Progenitor cell of endocrine pancreas (in vitro differentiated cells): ENCODE data around the gene PLCB4. TPM values are rescaled to one million over a fixed set of nuclear protein-coding genes. Genes with fewer than 3 reads are reported as not detected.

Experiments
- DNase-seq: peaks from one replicate; pipeline ENCODE4 v3.0.0; 2021; ENCODE audit warnings: low spot score; ENCODE audit not compliant: unreplicated experiment
- H3K27ac Mint-ChIP-seq: 2 replicates; pipeline ENCODE4 v1.8.0; 2021; ENCODE audit warnings: mild to moderate bottlenecking, moderate library complexity, mixed read lengths
- H3K27me3 Mint-ChIP-seq: 2 replicates; pipeline ENCODE4 v1.8.0; 2021; ENCODE audit warnings: mixed read lengths
- H3K36me3 Mint-ChIP-seq: 2 replicates; pipeline ENCODE4 v1.8.0; 2022; ENCODE audit warnings: mixed read lengths; ENCODE audit not compliant: insufficient read depth
- H3K4me1 Mint-ChIP-seq: 2 replicates; pipeline ENCODE4 v1.8.0; 2021; ENCODE audit warnings: low read depth, mixed read lengths
- H3K4me3 Mint-ChIP-seq: 2 replicates; pipeline ENCODE4 v1.8.0; 2021; ENCODE audit warnings: low read depth, mild to moderate bottlenecking, moderate library complexity, mixed read lengths
- H3K9me3 Mint-ChIP-seq: 2 replicates; pipeline ENCODE4 v1.8.0; 2021; ENCODE audit warnings: low read depth, mixed read lengths
- CTCF ChIP-seq: fragments of 200-600 bp; sonication (generic); IDR thresholded peaks from one replicate; pipeline ENCODE4 v1.5.0; 2021; ENCODE audit warnings: antibody characterized with exemption, mild to moderate bottlenecking; ENCODE audit not compliant: unreplicated experiment
- total RNA-seq: library from RNA; stranded (reverse); gene quantifications from 2 replicates; pipeline ENCODE4 v1.2.1, GENCODE V29; 2021

PLCB4 gene
- total RNA-seq, 1 donor from 2014 or later: 17.2 TPM

DNA sequence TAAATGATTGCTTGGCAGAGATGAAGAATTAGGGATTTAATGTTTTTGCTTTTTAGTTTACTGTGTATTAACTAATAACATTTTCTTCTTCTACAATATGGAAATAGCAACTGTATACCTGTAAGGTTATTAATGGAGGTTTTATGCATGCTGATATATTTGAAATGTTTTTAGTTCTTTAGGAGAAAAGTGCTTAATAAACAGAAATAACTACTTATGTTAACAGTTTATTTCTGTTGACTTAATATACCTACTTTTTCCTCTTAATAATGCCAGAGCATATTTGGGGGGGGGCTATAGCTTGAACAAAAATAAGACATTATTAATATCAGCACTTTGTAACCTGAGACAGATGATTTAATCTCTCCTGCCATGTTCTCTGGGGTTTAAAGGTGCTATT, 33.6 kb downstream of the PLCB4 start:
- no peak for DNase-seq
- no peak for TF ChIP-seq CTCF
- Mint-ChIP-seq H3K27ac (no peak overlapping the region), H3K4me3 (no peak overlapping the region), H3K27me3 (no peaks in the 10 kb centered on the region), H3K4me1 (no peaks in the 10 kb centered on the region), H3K36me3 (no peaks in the 10 kb centered on the region), H3K9me3 (no peaks in the 10 kb centered on the region)

DNA sequence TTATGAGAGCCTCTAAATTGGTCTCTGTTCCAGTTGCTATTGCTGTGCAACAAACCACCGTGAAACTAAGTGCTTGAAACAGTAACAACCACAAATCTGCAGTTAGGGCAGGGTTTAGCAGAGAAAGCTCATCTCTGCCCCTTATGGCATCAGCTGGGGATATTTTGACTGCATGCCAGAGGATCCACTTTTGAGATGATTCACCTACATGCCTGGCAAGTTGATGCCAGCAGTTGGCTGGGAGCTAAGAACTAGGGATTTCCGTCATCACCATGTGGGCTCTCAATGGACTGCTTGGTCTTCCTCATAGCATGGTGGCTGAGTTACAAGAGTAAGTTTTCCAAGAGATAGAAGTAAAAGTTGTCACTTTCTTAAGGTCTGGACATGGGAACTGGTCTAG, 35.1 kb downstream of the PLCB4 start:
- no peak overlapping the region for H3K27ac Mint-ChIP-seq
- H3K4me1 Mint-ChIP-seq: no peaks in the 10 kb centered on the region
- no peaks in the 10 kb centered on the region for H3K36me3 Mint-ChIP-seq
- no peak for TF ChIP-seq CTCF
- no peaks in the 10 kb centered on the region for H3K9me3 Mint-ChIP-seq
- no peaks in the 10 kb centered on the region for H3K27me3 Mint-ChIP-seq
- DNase-seq: no peak
- no peak overlapping the region for H3K4me3 Mint-ChIP-seq

DNA sequence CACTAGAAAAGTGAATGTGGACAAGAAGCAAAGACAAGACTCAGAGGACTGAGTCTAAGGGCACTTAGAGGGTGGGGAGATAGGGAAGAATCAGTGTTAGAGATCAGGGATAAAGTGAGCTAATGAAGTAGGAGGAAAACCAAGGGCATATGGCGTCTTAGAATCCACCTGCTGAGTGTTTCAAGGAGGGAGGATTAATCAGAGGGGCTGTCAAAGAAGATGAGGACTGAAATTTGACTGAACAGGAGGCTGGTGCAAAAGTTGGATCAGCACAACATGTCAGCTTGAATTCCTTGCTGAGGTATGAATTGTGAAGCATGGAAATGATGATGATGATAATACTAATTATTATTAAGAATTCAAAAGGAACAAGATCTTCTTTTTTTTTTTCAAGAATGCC, 39.4 kb downstream of the PLCB4 start:
- no peaks in the 10 kb centered on the region for H3K36me3 Mint-ChIP-seq
- no peak for DNase-seq
- no peaks in the 10 kb centered on the region for H3K4me1 Mint-ChIP-seq
- H3K27ac Mint-ChIP-seq: no peak overlapping the region
- H3K4me3 Mint-ChIP-seq: no peak overlapping the region
- TF ChIP-seq CTCF: no peak
- H3K9me3 Mint-ChIP-seq: no peaks in the 10 kb centered on the region
- no peaks in the 10 kb centered on the region for H3K27me3 Mint-ChIP-seq

DNA sequence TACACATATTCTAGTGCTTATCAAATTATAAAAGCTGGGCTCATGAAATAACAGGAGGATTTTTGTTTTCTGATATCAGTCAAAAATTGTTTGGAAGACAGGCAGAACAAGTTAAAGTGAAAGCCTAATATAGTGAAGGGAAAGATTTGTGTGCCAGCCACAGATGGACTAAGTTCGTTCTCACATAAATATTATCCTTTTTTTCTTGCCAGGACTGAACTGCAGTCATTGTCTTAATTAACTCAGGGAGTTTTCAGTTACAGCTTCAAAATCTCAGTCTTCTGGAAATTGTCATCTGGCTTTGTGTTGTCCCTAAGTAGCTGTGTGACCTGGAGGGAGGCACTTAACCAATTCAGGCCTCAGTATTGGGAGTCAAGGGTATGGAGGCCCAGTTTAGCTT, 40.7 kb downstream of the PLCB4 start:
- Mint-ChIP-seq H3K27ac (no peak overlapping the region), H3K4me3 (no peak overlapping the region), H3K4me1 (no peaks in the 10 kb centered on the region), H3K27me3 (no peaks in the 10 kb centered on the region), H3K36me3 (no peaks in the 10 kb centered on the region), H3K9me3 (no peaks in the 10 kb centered on the region)
- no peak for DNase-seq
- TF ChIP-seq CTCF: no peak

DNA sequence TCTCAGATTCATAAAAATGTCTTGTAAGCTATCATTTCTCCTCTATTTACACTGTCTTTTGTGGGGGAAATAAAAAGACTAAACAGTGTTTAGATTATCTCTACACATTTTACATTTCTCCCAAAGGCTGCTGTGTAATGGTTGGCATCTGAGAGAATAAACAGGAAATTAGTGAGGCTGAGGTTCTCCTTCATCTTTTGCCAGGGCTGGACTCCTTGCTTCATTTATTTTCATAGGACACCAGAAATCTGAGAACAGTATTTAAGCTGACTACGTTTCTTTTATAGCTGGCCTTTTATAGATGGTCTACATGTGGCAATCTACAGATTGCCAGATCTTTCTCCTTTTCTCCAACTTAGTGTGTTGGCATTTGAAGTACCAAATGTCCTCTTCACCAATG, 41.5 kb downstream of the PLCB4 start:
- Mint-ChIP-seq H3K4me3 (no peak overlapping the region), H3K36me3 (no peaks in the 10 kb centered on the region), H3K9me3 (no peaks in the 10 kb centered on the region), H3K4me1 (no peaks in the 10 kb centered on the region), H3K27ac (no peak overlapping the region), H3K27me3 (no peaks in the 10 kb centered on the region)
- no peak for TF ChIP-seq CTCF
- DNase-seq: no peak
